CD14-positive monocyte (primary cell): ENCODE results near the gene BEST2. TPM values are rescaled to one million over a fixed set of nuclear protein-coding genes. Genes with fewer than 3 reads are reported as not detected.
A peak's percentile ranks its signal among the peaks of the same experiment; 100 is the strongest.

Source experiments
- DNase-seq, 3 donors: peaks; one replicate each; pipeline ENCODE4 v3.0.0-alpha.2; 2011 to 2022
- H2AFZ ChIP-seq: 2 replicates; pipeline ENCODE4 v1.6.0; 2012; ENCODE audit warnings: mild to moderate bottlenecking, low read depth, low read length, inconsistent platforms; ENCODE audit not compliant: insufficient read depth, poor library complexity, severe bottlenecking
- H3K27ac ChIP-seq, 2 donors: 1 replicate in 1 of 2; 2 replicates in 1 of 2; pipeline ENCODE4 v1.5.1; 2012 to 2013; ENCODE audit warnings: low read length in 2 of 2, control low read depth in 1 of 2, inconsistent platforms in 1 of 2, low read depth in 1 of 2, mild to moderate bottlenecking in 1 of 2
- H3K27me3 ChIP-seq, 2 donors: one replicate each; pipeline versions ENCODE4 v1.6.0 to v1.6.1; 2011 to 2013; ENCODE audit warnings: low read length in 2 of 2; ENCODE audit not compliant: control insufficient read depth in 2 of 2, insufficient read depth in 2 of 2
- H3K36me3 ChIP-seq, 2 donors: replicated peaks in 1 of 2; 1 replicate in 1 of 2; 2 replicates in 1 of 2; pipeline versions ENCODE4 v1.5.1 to v1.6.1; 2012 to 2013; ENCODE audit warnings: low read length in 2 of 2, control low read depth in 1 of 2, inconsistent platforms in 1 of 2, mild to moderate bottlenecking in 1 of 2; ENCODE audit not compliant: insufficient read depth in 2 of 2, control insufficient read depth in 1 of 2
- H3K4me1 ChIP-seq, 2 donors: 1 replicate in 1 of 2; 2 replicates in 1 of 2; pipeline versions ENCODE4 v1.5.1 to v1.6.1; 2012 to 2013; ENCODE audit warnings: low read length in 2 of 2, control low read depth in 1 of 2, inconsistent platforms in 1 of 2, mild to moderate bottlenecking in 1 of 2, moderate library complexity in 1 of 2; ENCODE audit not compliant: insufficient read depth in 2 of 2, control insufficient read depth in 1 of 2
- H3K4me2 ChIP-seq: replicated peaks from 2 replicates; pipeline ENCODE3; 2012; ENCODE audit warnings: low read length, moderate library complexity, mild to moderate bottlenecking; ENCODE audit not compliant: poor library complexity, severe bottlenecking; ENCODE audit errors: extremely low read depth
- H3K4me3 ChIP-seq, 3 experiments: fragments of 200-600 bp in 1 of 3; sonication (generic) in 1 of 3; replicated peaks in 1 of 3; 1 replicate in 2 of 3; 2 replicates in 1 of 3; pipeline ENCODE4 v1.5.1; 2011 to 2013; ENCODE audit warnings: low read length in 3 of 3, mild to moderate bottlenecking in 3 of 3, control low read depth in 2 of 3, low read depth in 2 of 3, inconsistent platforms in 1 of 3, moderate library complexity in 1 of 3
- H3K79me2 ChIP-seq: 2 replicates; pipeline ENCODE4 v1.6.0; 2012; ENCODE audit warnings: mild to moderate bottlenecking, control low read depth, inconsistent platforms, low read length, moderate library complexity; ENCODE audit not compliant: insufficient read depth
- H3K9ac ChIP-seq: 2 replicates; pipeline ENCODE4 v1.6.0; 2017; ENCODE audit warnings: low read length, mild to moderate bottlenecking; ENCODE audit not compliant: insufficient read depth, poor library complexity, severe bottlenecking
- H3K9me3 ChIP-seq, 2 donors: replicated peaks in 1 of 2; 1 replicate in 1 of 2; 2 replicates in 1 of 2; pipeline versions ENCODE4 v1.5.1 to v1.6.1; 2012 to 2013; ENCODE audit warnings: low read length in 2 of 2, control low read depth in 1 of 2; ENCODE audit not compliant: control insufficient read depth in 1 of 2, insufficient read depth in 1 of 2
- H4K20me1 ChIP-seq: 2 replicates; pipeline ENCODE4 v1.6.0; 2012; ENCODE audit warnings: mild to moderate bottlenecking, low read length, control low read depth, moderate library complexity; ENCODE audit not compliant: insufficient read depth
- H3K27ac Mint-ChIP-seq, 7 donors: one replicate each; pipeline ENCODE4 v1.8.0; 2020; ENCODE audit warnings: mild to moderate bottlenecking in 7 of 7, mixed read lengths in 7 of 7, moderate library complexity in 6 of 7, inconsistent platforms in 2 of 7
- H3K27me3 Mint-ChIP-seq, 3 donors: one replicate each; pipeline ENCODE4 v1.8.0; 2021 to 2022; ENCODE audit warnings: low read depth in 3 of 3, mild to moderate bottlenecking in 3 of 3, mixed read lengths in 3 of 3, moderate library complexity in 3 of 3, inconsistent platforms in 1 of 3
- H3K36me3 Mint-ChIP-seq, 2 donors: one replicate each; pipeline ENCODE4 v1.8.0; 2020; ENCODE audit warnings: mixed read lengths in 2 of 2, inconsistent platforms in 1 of 2, mild to moderate bottlenecking in 1 of 2
- H3K4me1 Mint-ChIP-seq: one replicate; pipeline ENCODE4 v1.8.0; 2020; ENCODE audit warnings: mild to moderate bottlenecking, mixed read lengths
- H3K4me3 Mint-ChIP-seq, 2 donors: one replicate each; pipeline ENCODE4 v1.8.0; 2020; ENCODE audit warnings: mild to moderate bottlenecking in 2 of 2, mixed read lengths in 2 of 2, moderate library complexity in 1 of 2
- H3K9me3 Mint-ChIP-seq, 7 donors: one replicate each; pipeline ENCODE4 v1.8.0; 2020 to 2022; ENCODE audit warnings: mixed read lengths in 7 of 7, mild to moderate bottlenecking in 6 of 7, moderate library complexity in 6 of 7, inconsistent platforms in 2 of 7
- CTCF ChIP-seq: fragments of 200-600 bp; IDR thresholded peaks from one replicate; pipeline ENCODE4 v1.8.0; 2022; ENCODE audit warnings: antibody characterized with exemption, mild to moderate bottlenecking
- WGBS: methylation state at CpG from one replicate; pipeline ENCODE4 v1.1.5; 2013; ENCODE audit warnings: missing lambda C conversion rate; ENCODE audit not compliant: insufficient coverage; 5-methylcytosine and 5-hydroxymethylcytosine counted together
- intact Hi-C, 2 donors: fragments of 100-400 bp; cut with micrococcal nuclease; formaldehyde crosslinking; loops; one replicate each; pipeline versions ENCODE4 v1.15.0 to v1.15.1; 2023
- polyA plus RNA-seq, 3 donors: library from polyadenylated mRNA; depleted of rRNA in 1 of 3; unstranded in 2 of 3; stranded (reverse) in 1 of 3; fragments of 300-500 nt in 2 of 3; fragments of >200 nt in 1 of 3; fragmentation: Illumina TruSeq in 2 of 3; gene quantifications; 1 replicate in 2 of 3; 2 replicates in 1 of 3; pipeline ENCODE4 v1.2.3, GENCODE V29; 2012 to 2021

The BEST2 gene
- polyA plus RNA-seq, 3 donors = not detected

- Histone ChIP-seq H3K27me3 (no peaks in the 10 kb centered on the region), H3K9me3 (no peaks in the 10 kb centered on the region), H3K4me1 (peaks cover 26 to 40% of the 10 kb centered on the region in 2 donors), H4K20me1 (peaks cover 34% of the 10 kb centered on the region), H3K9ac (no peak overlapping the region), H3K36me3 (peaks cover 32 to 42% of the 10 kb centered on the region in 2 donors), H3K4me3 (no peak overlapping the region), H3K4me2 (no peak overlapping the region), H2AFZ (no peak overlapping the region), H3K79me2 (peaks cover 31% of the 10 kb centered on the region), H3K27ac (no peak overlapping the region)
- peaks cover 0 to 1% (median 0%) of the 10 kb centered on the region in 3 donors for H3K27me3 Mint-ChIP-seq
- WGBS = no CpG with 5 or more reads among the region's 2 CpGs
- H3K4me3 Mint-ChIP-seq = no peak overlapping the region
- DNase-seq = no peak
- no peak overlapping the region for H3K27ac Mint-ChIP-seq
- H3K36me3 Mint-ChIP-seq = peaks cover 27 to 47% of the 10 kb centered on the region in 2 donors
- TF ChIP-seq CTCF = no peak
- intact Hi-C loops = no loop called here
- H3K4me1 Mint-ChIP-seq = peaks cover 37% of the 10 kb centered on the region
- H3K9me3 Mint-ChIP-seq = peaks cover 0 to 2% (median 0%) of the 10 kb centered on the region in 7 donors
These were observed 24.6 kb upstream of the BEST2 start for GRCh38 chr19:12726988-12727316.

- Mint-ChIP-seq H3K4me3 (no peak overlapping the region), H3K36me3 (peaks cover 27 to 52% of the 10 kb centered on the region in 2 donors), H3K9me3 (peaks cover 0 to 2% (median 0%) of the 10 kb centered on the region in 7 donors), H3K4me1 (peaks cover 42% of the 10 kb centered on the region), H3K27ac (peak overlapping the region in 2 of 7 donors; percentile 11 to 20), H3K27me3 (peaks cover 0 to 2% (median 1%) of the 10 kb centered on the region in 3 donors)
- peaks cover 31 to 46% of the 10 kb centered on the region in 2 donors for H3K4me1 ChIP-seq
- no peak for DNase-seq
- H4K20me1 ChIP-seq = peaks cover 43% of the 10 kb centered on the region
- H3K79me2 ChIP-seq = peaks cover 36% of the 10 kb centered on the region
- no peak overlapping the region for H3K4me3 ChIP-seq
- H3K9ac ChIP-seq = no peak overlapping the region
- H3K27ac ChIP-seq = no peak overlapping the region
- WGBS = 95% methylated on average over 7 of the region's 9 CpGs
- no peak for TF ChIP-seq CTCF
- no peak overlapping the region for H3K4me2 ChIP-seq
- H3K9me3 ChIP-seq = no peaks in the 10 kb centered on the region
- intact Hi-C loops = no loop called here
- peaks cover 32 to 42% of the 10 kb centered on the region in 2 donors for H3K36me3 ChIP-seq
- no peaks in the 10 kb centered on the region for H3K27me3 ChIP-seq
- H2AFZ ChIP-seq = no peak overlapping the region
These were observed 23.7 kb upstream of the BEST2 start for GRCh38 chr19:12727745-12728433.
